GM21576 (cell line): Measurements from ENCODE around the gene PVRIG.
"Not testable (repeated sequence)": the region's sequence is repeated elsewhere in the genome, so short reads cannot be mapped to it uniquely, and the experiment has no call there.

Source experiments
- ATAC-seq: cut with Tn5 transposase; IDR thresholded peaks from one replicate; pipeline ENCODE4 v1.9.1; 2021; ENCODE audit warnings: mild to moderate bottlenecking, moderate library complexity; ENCODE audit not compliant: unreplicated experiment

PVRIG gene

DNA sequence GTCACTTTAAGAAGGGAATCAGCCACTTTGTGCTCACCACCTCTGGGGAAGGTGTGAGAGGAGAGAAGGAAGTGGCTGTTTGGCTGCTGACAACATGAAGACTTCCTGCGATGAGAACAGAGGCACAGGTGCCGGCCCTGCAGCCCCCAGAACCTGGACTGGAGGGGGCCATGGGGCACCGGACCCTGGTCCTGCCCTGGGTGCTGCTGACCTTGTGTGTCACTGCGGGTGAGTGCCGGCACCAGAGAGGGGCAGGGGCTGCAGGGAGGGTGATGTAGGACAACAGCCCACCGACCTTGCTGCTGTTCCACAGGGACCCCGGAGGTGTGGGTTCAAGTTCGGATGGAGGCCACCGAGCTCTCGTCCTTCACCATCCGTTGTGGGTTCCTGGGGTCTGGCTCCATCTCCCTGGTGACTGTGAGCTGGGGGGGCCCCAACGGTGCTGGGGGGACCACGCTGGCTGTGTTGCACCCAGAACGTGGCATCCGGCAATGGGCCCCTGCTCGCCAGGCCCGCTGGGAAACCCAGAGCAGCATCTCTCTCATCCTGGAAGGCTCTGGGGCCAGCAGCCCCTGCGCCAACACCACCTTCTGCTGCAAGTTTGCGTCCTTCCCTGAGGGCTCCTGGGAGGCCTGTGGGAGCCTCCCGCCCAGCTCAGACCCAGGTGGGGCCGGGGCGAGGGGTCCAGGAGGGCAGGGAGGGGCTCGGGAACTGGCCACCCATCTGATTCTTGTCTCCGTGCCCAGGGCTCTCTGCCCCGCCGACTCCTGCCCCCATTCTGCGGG is at the start of gene PVRIG:
Gene PVRIG, plus strand, starts transcription at position 149 of the 785 bp plus-strand sequence. Its CDS starts 22 bp downstream, at position 171.
- not testable (repeated sequence) for ATAC-seq

DNA sequence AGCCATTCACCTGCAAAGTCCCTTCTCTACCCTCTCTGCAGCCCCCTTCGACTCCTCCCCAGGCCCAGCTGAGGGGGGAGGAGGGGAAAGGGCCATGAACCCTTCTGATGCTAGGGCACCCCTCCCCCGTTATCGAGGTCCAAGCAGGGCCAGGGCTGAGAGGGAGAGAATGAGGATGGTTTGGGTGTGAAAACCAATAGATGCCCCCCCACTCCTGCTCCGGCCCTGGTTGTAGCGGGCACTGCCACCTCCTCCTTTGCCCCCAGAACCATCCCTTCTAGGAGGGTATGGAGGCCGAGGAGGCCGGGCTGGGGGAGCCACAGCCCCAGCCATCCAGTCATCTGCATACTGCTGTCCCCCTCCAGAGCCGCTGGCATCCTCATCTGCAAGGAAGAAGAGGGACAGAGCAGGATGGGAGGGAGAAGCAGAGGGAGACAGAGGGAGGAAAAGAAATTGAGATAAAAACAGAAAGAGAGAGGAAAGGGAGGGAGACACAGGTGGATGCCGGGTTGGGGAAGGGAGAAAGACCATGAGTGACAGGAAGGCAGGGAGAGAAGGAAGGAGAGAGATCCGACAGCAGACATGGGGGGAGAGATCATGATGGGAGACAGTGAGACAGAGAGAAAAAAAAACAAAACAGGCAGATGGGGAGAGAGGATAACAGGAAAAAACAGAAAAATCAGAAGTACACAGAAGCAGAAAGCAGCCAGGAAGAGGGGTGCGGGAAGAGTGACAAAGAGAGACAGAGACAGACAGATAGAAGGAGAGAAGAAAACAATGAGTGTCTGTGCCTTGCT is 49.5 kb upstream of the PVRIG start:
- no peak for ATAC-seq

DNA sequence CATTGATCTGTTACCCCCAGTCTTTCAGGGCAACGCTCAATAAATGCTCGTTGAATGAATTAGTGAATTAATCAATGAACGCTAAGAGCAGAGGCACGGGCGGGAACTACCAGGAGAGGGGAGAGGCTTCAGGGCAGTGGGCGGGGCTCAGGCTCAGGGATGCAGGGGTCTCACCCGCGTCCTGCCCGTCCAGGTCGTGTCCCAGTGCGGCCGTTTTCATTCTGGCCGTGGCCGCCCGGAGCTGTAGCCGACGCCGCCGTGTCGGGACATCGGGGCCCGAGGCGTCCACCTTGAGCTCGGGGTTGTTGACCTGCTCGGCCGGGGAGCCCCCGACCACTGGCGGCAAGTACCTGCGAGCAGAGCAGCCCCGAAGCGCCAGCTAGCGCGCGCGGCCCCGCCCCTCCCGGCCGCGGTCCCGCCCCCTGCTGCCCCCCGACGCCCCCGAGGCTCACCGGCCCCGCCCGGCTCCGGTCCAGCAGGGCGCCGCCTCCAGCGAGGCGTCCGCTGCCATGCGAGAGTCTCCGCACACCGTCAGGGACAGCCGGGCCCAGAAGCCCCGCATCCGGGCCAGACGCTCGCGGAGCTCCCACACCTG is 48.6 kb upstream of the PVRIG start:
- no peak for ATAC-seq

DNA sequence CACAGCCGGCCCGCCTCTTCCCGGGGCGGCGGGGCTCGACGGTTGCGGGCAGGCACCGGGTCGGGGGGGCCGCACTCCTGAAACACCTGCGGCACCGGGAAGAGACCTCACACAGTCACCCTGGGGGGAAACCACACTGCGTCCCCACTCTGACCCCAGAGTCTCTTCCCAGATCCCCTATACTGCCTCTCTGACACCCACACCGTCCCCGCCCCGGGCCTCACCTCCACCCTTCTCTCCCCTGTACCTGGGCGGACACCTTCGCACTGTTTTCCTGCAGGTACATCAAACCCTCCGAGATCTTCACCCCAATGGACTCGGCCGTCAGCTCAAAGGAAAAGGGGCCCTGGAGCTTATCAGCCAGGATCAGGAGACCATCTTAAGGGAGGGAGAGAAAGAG is 47.9 kb upstream of the PVRIG start:
- ATAC-seq, result no peak

DNA sequence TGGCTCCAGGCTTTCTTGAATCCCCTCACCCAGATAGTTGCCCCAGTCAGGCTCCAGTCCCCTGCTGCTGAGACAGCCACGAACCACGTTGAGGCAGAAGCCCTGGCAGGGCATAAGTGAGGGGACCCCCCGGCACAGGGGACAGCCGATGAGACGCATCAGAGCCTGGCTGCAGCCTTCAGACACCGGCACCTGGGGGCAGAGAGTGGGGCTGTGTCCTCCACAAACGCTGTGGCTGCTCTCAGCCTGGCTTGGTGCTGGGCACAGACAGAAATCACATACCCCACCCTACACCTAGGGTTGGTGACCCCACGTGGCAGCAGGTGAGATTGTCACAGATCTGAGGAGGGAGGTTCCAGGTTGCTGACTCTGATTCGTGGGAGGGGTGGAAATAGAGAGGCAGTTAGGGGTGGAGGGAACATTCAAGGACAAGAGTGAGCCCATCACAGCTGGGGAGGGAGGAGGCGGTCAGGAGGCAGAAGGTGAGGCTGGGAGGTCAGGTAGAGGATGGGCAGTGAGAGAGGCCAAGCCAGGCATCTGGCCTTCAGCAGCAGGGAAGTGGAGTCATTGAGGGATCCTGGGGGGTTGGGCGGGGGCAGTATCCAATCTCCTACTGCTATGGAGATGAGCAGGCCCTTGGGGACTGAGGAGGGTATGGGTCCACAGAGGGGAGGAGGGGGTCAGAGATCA is 45.8 kb upstream of the PVRIG start:
- no peak for ATAC-seq

DNA sequence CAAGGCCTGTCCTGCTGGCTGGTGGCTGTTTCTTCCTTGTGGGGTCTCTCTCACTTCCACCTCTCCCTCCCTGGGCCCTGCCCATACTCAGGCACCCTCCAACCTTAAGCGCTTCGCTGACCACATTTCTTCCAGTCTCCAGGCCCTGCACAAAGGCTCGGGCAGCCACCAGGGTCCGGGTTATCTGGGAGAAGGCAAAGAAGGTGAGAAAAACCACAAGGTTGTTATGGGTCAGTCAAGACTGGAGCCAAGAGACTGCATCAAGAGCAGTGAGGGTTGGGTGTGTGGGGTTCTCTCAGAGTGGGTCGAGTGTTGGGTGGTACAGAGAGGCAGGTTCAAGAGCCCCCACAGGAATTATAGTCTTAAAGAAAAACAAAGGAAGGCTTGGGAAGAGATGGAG is 45.2 kb upstream of the PVRIG start:
- ATAC-seq, result no peak

DNA sequence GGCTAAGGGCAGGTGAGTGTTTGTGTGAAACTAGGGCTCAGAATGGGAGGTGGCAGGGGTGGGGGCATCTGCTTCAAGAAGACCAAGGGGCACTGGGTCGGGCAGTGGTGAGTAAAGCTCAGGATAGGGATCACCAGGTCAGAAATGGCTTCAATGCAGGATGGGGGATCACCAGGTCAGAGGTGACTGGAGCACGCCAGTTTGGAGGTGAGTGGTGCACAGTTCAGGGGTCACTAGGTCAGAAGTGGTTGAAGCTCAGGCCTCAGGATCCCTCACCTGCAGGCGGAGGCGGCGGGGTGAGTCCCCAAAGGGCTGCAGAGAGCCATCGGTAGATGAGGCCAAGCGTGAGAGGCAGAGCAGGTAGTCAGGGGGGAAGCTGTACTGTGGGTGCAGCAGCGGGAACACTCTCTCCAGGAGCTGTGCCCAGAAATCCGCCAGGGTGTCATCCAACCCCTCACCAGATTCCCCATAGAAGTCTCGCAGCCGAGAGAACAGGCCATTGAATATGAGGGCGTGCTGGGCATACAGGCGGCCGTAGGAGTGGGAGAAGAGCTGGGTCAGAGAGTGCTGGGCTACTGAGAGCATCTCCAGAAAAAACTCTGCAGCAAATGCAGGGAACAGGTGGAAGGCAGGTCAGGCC is 44.3 kb upstream of the PVRIG start:
- ATAC-seq, result no peak

DNA sequence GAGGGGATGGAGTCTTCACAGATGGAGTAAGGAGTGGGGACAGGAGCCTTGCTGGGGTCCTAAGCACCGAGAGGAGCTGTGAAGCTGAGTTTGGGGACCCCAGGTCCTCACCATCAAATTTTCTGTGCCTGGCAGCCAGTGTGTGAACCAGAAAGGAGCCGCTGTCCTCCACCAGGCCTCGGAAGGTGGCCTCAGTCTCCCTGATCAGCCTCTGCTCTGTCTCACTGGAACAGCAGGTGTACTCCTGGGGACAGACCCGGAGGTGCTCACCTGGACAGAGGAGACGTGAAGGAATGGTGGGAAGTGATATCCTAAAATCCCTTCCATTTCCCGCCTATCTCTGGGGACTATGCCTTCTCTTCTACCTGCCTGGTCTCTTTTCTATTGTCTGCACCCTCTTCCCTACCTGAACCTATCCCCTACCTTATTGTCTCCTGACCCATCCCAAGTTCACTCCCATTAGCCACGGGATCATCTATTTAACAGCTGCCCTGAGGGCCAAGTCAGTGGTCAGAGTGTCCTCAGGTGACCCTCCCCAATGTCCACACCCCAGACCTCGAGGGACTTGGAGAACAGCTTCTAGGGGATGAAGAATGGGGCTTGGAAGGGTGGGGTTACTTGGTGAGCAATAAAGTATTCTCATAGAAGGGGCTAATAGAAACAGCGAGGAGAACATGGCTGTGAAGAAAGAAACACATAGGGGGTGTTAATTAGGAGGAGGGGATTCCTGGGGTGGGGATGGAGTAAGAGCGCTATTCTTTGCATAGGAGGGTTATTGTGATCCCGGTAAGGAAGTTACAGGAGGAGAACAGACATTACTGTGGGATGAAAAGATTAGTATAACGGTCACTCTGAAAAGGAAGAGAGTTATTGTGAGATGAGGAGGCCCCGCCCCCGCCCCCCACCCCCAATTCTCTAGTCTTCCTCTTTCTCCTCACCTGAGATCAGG is 43.4 kb upstream of the PVRIG start:
- ATAC-seq, result no peak

DNA sequence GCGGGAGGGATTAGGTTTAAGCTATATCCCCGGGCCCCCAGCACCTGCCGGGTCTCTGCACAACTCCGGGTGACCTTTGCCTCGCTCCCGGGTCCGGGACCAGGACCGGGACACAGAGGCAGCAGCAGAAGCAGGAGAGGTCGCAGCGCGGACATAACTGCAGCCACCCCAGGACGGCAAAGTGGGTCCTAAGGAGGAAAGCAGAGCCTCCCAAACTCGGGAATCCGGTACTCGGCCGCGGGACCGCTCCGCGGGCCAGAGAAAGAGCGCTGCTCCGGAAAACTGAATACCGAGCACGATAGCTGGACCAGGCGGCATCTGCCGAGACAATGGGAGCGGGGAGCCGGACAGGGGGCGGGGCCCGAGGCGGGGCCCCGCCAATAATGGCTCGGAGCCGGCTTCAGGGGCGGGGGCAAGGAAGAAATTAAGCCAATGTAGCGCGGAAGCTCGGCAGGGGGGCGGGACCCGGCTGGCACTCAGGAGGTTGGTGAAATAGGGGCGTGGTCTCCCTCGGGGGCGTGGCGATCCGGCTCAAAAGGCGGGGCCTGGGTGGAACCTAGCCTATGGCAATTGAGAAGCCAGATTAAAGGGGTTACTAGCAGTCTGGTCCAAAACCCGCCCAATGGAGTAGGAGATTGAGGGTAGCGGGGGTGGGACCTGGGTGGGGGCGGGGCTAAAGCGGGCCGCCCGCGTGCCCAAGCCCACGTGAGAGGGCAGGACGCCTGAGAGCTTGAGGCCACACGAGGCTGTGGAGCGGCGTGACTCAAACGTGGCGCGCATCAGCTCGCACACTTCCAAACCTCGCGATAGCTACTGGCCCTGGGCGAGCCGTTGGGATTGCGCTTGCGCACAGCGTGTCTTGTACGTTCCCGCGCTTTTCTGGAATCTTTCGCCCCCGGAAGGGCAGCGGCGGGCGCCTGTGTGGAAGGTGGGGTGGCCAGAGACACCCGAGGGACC is 42.4 kb upstream of the PVRIG start, which contains the start of the genes GPC2 and STAG3:
Gene GPC2, minus strand, starts transcription at position 337 of the 957 bp plus-strand sequence. Its CDS starts 182 bp downstream, at position 155.
Gene STAG3, plus strand, starts transcription at position 874 of the 957 bp plus-strand sequence. CDS start 2,639 bp downstream, outside the sequence.
- peak; percentile 84 for ATAC-seq

DNA sequence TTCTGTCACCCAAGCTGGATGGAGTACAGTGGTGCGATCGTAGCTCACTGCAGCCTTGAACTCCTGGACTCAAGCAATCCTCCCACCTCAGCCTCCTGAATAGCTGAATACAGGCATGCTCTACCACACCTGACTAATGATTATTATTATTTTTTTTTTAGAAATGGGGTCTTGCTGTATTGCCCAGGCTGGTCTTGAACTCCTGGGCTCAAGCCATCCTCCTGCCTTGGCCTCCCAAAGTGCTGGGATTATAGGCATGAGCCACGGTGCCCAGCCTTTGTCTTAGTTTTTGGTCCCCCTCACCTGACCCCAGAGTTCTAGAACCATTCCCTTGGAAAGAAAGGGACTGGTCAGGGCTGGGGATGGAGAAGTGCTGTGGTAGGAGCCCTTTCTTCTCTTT is 39.7 kb upstream of the PVRIG start:
- not testable (repeated sequence) for ATAC-seq

DNA sequence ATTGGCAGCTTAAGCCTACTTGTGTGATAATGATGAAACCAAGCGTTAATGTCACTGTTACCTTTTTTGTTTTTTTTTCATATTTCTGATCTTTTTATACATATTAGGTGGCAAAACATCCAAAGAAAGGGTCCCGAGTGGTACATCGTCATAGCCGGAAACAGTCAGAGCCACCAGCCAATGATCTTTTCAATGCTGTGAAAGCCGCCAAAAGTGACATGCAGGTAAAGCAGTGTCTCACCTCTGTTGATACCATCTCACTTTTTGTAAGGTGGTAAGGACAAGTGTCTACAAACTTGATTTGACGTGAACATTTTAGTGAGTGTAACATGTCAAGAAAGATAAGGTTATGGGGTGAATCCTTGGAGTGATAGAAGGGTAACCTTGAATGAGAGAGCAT is 37.1 kb upstream of the PVRIG start:
- ATAC-seq, result not testable (repeated sequence)

DNA sequence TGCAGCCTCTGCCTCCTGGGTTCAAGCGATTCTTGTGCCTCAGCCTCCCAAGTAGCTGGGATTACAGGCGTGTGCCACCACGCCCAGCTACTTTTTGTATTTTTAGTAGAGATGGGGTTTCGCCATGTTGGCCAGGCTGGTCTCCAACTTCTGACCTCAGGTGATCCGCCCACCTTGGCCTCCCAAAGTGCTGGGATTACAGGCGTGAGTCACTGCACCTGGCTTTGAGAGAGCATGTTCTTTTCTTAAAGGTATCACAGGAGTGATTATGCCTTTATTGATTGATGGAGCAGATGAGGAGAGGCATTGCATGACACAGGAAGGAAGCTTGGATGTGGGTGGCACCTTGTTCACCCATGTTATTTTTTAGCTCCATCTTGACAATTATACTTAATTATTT is 36.7 kb upstream of the PVRIG start:
- not testable (repeated sequence) for ATAC-seq

DNA sequence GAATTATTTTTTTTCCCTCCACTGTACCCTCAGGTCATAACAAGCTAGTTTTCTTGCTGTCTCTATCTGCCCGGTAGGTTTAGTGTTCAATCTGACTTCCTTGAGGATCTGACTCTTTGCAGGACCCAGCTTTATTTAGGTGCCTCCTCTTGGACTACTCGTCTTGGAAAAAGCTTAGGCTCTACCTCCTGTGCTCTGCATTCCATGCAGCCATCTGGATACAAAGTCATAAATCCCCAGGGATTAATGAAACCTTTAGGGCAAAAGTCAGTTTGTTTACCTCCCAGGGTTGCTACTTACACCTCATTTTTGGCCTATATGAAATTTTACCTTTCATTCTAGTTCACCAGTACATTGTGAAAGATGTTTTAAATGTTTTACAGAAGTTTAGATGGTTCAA is 34.0 kb upstream of the PVRIG start:
- ATAC-seq, result no peak

DNA sequence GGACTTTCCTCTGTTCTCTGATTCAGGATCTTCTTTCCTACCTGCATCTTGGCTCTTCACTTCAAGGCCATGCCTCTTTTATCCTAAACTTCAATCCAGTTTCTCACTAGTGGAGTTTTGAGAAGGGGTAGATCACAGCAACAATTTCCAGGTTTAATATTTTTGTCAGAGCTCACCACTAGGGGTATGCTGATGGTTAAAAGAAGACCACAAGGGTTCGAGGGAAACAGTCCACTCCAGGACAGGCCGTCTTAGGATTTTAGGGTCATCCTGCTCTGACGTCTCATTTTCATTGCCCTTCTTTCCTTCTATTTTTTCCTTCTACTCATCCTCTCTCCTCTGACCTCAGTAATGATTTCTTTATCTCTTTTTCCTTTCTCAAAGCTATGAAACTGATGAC is 30.7 kb upstream of the PVRIG start:
- ATAC-seq, result no peak

DNA sequence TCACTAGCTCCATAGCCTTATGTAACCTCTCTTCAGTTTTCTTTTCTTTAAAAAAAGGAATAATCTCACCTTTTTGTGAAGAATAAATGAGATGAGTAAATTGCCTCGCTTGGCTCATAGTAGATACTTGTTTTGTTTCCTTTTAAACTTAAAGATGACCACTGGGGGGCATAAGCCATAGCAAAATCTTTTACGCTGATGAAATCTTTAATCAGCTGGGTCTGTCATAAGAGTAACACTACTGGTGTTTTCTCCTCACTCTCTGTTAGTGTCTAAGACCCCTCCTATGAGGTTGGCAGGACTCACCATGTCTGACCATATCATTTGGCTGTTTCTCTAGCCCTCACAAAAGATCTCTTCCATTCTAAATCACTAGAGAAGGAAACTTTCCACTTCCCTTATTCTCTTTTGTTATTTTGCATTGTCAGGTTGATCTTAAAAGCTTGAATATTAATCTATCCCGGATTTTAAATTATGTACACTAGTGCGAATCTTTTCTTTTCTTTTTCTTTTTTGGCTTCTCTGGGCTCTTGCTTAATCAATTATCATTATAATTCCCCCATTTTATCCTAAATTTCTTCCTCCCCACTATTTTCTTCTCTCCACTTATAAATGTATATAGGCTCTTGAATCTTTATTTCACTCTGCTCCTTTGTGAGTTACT is 29.6 kb upstream of the PVRIG start:
- no peak for ATAC-seq

DNA sequence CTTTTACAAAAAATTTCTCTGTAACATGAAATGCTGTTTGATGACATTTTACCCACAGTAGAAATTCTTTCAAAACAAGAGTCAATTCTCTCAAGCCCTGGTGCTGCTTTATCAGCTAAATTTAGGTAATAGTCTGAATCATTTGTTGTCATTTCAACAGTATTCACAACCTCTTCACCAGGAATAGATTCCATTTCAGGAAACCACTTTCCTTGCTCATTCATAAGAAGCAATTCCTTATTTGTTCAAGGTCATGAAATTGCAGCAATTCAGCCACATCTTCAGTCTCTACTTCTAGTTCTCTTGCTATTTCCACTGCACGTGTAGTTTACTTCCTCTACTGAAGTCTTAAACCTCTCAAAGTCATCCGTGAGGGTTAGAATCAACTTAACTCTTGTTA is 28.0 kb upstream of the PVRIG start:
- no peak for ATAC-seq

DNA sequence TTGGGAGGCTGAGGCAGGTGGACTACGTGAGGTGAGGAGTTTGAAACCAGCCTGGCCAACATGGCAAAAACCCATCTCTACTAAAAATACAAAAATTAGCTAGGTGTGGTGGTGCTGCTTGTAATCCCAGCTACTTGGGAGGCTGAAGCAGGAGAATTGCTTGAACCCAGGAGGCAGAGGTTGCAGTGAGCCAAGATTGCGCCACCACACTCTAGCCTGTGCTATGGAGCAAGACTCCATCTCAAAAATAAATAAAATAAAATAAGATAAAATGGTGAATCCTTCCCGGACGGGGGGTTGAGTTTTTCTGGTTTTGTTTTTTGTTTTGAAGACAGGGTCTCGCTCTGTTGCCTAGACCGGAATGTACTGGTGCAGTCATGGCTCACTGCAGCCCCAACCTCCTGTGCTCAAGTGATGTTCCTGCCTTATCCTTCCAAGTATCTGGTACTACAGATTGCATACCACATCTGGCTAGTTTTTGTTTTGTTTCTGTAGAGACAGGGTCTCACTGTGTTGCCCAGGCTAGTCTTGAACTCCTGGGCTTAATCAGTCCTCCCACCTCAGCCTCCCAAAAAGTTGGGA is 27.4 kb upstream of the PVRIG start:
- ATAC-seq, result not testable (repeated sequence)
